ENCODE measurements around the gene RAB27B. TPM values are rescaled to one million over a fixed set of nuclear protein-coding genes. Genes with fewer than 3 reads are reported as not detected.
A peak's percentile ranks its signal among the peaks of the same experiment; 100 is the strongest.

The RAB27B gene
- polyA plus RNA-seq, 2 of the 4 experiments (the other 2 are of a cell fraction), result 11.0 to 13.2 TPM

DNA sequence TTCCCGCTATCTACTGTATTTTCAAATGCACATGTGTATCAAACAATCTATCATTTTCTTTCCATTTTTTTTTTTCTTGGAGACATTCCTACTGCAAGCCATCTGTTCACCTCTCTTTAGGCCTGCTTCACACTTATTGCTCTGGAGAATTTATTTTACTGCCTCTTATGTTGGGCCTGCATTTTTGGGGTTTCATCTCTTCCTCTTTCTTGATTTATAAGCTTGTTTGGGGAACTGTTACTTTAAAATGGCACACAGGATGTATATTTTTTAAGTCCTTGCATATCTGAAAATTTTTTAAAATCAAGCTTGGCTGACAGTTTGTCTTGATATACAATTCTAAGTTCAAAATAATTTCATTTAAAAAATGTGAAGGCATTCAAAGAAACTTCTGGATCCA is 3.5 kb upstream of the RAB27B start:
- TF ChIP-seq RAD21 (conservative IDR thresholded peaks at IDR 0.05 in 1 of 2, IDR thresholded peaks at IDR 0.05 in 1 of 2) (no peak), JUN (IDR thresholded peaks at IDR 0.05) (no peak), FOSB (CRISPR knock-in tag; IDR thresholded peaks at IDR 0.05) (no peak), ZFP36 (IDR thresholded peaks at IDR 0.05; ENCODE audit: borderline replicate concordance, partially characterized antibody) (no peak), CBX2 (IDR thresholded peaks at IDR 0.05; ENCODE audit: borderline replicate concordance, low read depth) (no peak), EP300 (IDR thresholded peaks at IDR 0.05) (no peak), FOSL2 (IDR thresholded peaks at IDR 0.05) (no peak), FOSL2 (CRISPR knock-in tag; IDR thresholded peaks at IDR 0.05) (no peak)
- POLR2A ChIA-PET, result no interaction called here
- H3K9me3 ChIP-seq, result 0 out of 3 replicates have a peak, but pooled peaks cover 4% of the 10 kb centered on the region
- peak overlapping the region; percentile 55; the same call in 1 of the 3 replicates for H3K4me2 ChIP-seq
- ATAC-seq (no peak), DNase-seq (ENCODE audit: low read depth in 1 of 2, low spot score in 1 of 2) (no peak), FAIRE-seq (no peak)
- WGBS (ENCODE audit: missing lambda C conversion rate), result 100% methylated on average over 1 of the region's 1 CpG
- H3K4me1 ChIP-seq, result peaks cover 36% of the 10 kb centered on the region
- CTCF ChIA-PET, result interaction anchor here (1.5 kb wide), 1 partner anchor 144 kb away, joined by 3 read pairs; no protein-coding TSS in a partner anchor
- H3K4me3 ChIP-seq, result no peak overlapping the region
- H3K27ac ChIP-seq, result peak overlapping the region; percentile 78 to 90

DNA sequence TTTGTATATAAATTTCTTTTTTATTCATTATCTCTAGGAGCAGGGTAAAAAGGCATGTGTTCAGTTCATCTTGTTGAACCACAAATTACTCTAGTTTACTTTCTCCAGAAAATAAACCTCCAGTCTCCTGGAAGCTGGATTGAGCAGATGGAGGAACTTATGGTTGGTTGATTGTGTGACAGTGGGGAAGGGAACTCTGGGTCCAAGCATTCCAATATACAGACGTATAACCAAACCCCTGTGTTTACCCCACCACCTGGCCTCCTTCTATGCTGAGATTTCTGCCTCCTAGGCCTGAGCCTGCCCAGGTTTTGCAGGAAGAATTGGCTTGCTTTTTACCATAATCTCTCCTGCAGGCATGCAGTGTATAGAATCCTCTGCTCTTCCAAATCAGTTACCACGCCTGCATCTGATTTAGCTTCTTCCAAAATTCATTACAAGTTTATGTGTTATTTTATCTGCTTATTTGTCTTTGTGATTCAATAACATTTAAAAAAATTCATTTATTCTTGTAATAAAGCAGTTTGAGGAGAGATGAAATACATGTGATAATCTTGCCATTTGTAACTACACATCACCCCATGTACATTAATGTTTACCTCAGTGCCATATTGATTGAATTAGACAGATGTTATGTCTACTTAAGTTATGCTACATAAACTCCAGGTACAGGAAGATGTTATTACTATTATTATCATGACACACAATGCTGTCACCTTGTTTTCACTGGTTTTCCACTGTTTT is 2.5 kb upstream of the RAB27B start:
- FAIRE-seq, result no peak

DNA sequence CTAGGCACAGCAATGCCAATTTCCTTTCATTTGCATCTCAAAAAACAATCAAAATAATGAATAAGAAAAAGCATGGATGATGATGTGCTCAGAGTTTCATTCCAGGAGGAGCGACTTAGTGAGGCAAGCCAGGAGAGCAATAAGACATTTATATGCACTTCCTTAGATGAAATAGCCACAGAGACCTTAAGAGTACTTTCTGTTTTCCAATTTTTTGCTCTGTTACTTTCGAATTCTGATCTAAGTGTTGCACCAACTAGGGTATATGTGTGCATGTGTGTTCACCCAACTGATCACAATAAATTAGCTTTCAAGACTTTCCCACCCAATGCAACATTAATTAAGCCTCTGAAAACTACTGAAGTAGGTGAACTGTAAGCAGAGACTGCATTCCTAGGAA is 709 bp downstream of the RAB27B start:
- H3K4me2 ChIP-seq, result peak overlapping the region; percentile 97
- peak in 1 of 2 experiments; percentile 15; a peak in 3 of 6 replicates for ATAC-seq
- no peak for FAIRE-seq
- no peak for DNase-seq (ENCODE audit: low read depth in 1 of 2, low spot score in 1 of 2)
- TF ChIP-seq ZC3H11A (IDR thresholded peaks at IDR 0.05) (no peak), EP300 (IDR thresholded peaks at IDR 0.05) (no peak), MAFK (IDR thresholded peaks at IDR 0.05; ENCODE audit: partially characterized antibody) (no peak), CHD2 (IDR thresholded peaks at IDR 0.05; ENCODE audit: low read length, partially characterized antibody) (no peak), POLR2AphosphoS2 (conservative IDR thresholded peaks at IDR 0.05; ENCODE audit: low read length) (no peak), ZFP36 (IDR thresholded peaks at IDR 0.05; ENCODE audit: borderline replicate concordance, partially characterized antibody) (no peak), HDAC2 (IDR thresholded peaks at IDR 0.05) (no peak), RFX5 (IDR thresholded peaks at IDR 0.05) (no peak)
- TF ChIP-seq, protein P1, sequence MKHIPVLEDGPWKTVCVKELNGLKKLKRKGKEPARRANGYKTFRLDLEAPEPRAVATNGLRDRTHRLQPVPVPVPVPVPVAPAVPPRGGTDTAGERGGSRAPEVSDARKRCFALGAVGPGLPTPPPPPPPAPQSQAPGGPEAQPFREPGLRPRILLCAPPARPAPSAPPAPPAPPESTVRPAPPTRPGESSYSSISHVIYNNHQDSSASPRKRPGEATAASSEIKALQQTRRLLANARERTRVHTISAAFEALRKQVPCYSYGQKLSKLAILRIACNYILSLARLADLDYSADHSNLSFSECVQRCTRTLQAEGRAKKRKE (CRISPR knock-in tag; IDR thresholded peaks at IDR 0.05; ENCODE audit: low read depth), result no peak
- TF ChIP-seq, protein P2, sequence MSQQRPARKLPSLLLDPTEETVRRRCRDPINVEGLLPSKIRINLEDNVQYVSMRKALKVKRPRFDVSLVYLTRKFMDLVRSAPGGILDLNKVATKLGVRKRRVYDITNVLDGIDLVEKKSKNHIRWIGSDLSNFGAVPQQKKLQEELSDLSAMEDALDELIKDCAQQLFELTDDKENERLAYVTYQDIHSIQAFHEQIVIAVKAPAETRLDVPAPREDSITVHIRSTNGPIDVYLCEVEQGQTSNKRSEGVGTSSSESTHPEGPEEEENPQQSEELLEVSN (IDR thresholded peaks at IDR 0.05; ENCODE audit: borderline replicate concordance, low read depth), result no peak
- CTCF ChIA-PET, result interaction anchor here (1.1 to 1.3 kb wide), 3 partner anchors 28 to 150 kb away, joined by 3 read pairs; no protein-coding TSS in a partner anchor
- H3K27ac ChIP-seq, result peak overlapping the region; percentile 92 to 98
- H3K4me1 ChIP-seq, result peaks cover 29% of the 10 kb centered on the region
- WGBS (ENCODE audit: missing lambda C conversion rate), result 6% methylated on average over 2 of the region's 2 CpGs
- H3K9me3 ChIP-seq, result peaks cover 9% of the 10 kb centered on the region; the same call in 2 of the 3 replicates
- peak overlapping the region; percentile 67 for H3K4me3 ChIP-seq
- POLR2A ChIA-PET, result interaction anchor here (1.1 to 2.0 kb wide), 2 partner anchors 51 to 87 kb away, joined by 4 to 10 read pairs; no protein-coding TSS in a partner anchor

More for the DNA sequence above, 2.5 kb upstream of the RAB27B start:
- 0 out of 3 replicates have a peak, but pooled peaks cover 4% of the 10 kb centered on the region for H3K9me3 ChIP-seq
- CTCF ChIA-PET, result no interaction called here
- no peak for TF ChIP-seq RAD21 (conservative IDR thresholded peaks at IDR 0.05 in 1 of 2, IDR thresholded peaks at IDR 0.05 in 1 of 2)
- no peak for TF ChIP-seq GATA3 (IDR thresholded peaks at IDR 0.05; ENCODE audit: borderline replicate concordance)
- TF ChIP-seq RFX5 (IDR thresholded peaks at IDR 0.05), result no peak
- H3K4me1 ChIP-seq, result peaks cover 42% of the 10 kb centered on the region
- ATAC-seq, result no peak
- 97% methylated on average over 2 of the region's 2 CpGs for WGBS (ENCODE audit: missing lambda C conversion rate)
- H3K4me3 ChIP-seq, result no peak overlapping the region
- POLR2A ChIA-PET, result no interaction called here
- DNase-seq (ENCODE audit: low read depth in 1 of 2, low spot score in 1 of 2), result no peak
- no peak overlapping the region for H3K4me2 ChIP-seq
- H3K27ac ChIP-seq, result peak overlapping the region; percentile 48 to 70

DNA sequence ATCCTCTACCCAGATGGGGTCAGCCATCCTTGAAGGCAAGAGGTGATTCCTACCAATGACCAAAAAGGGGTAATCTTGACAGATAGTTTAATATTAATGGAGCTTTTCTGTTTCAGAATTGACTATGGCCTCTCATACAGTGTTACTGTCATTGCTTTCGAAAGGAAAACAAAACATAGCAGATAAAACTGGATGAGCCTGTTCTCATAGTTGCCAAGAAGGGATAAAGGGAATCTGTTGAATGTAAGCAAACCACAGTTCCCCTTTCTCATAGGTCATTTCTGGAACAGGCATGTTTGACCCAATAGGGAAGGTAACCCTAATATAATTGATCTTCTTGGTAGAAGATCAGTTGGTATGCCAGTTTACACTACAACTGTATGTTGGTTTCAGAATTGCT is 1.6 kb downstream of the RAB27B start:
- FAIRE-seq (no peak), ATAC-seq (no peak), DNase-seq (ENCODE audit: low read depth in 1 of 2, low spot score in 1 of 2) (no peak)
- peaks cover 9% of the 10 kb centered on the region; the same call in 2 of the 3 replicates for H3K9me3 ChIP-seq
- H3K4me1 ChIP-seq, result peaks cover 20% of the 10 kb centered on the region
- POLR2A ChIA-PET, result interaction anchor here (2.0 kb wide), 1 partner anchor 88 kb away, joined by 10 read pairs; no protein-coding TSS in a partner anchor
- H3K4me2 ChIP-seq, result peak overlapping the region; percentile 97
- H3K27ac ChIP-seq, result peak overlapping the region; percentile 68 to 92; a peak in 5 of 6 replicates
- H3K4me3 ChIP-seq, result peak overlapping the region; percentile 67
- no peak for TF ChIP-seq MYC (IDR thresholded peaks at IDR 0.05; ENCODE audit: borderline replicate concordance, low read length)
- TF ChIP-seq, protein P3, sequence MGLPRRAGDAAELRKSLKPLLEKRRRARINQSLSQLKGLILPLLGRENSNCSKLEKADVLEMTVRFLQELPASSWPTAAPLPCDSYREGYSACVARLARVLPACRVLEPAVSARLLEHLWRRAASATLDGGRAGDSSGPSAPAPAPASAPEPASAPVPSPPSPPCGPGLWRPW (IDR thresholded peaks at IDR 0.05), result no peak
- TF ChIP-seq HEYL (CRISPR knock-in tag; IDR thresholded peaks at IDR 0.05), result no peak
- TF ChIP-seq JUNB (IDR thresholded peaks at IDR 0.05), result no peak
- CTCF ChIA-PET, result no interaction called here
- WGBS (ENCODE audit: missing lambda C conversion rate), result 85% methylated on average over 1 of the region's 1 CpG

All from A549 (cell line).